Ovary (tissue), 3 donors: ENCODE measurements around the gene COMP.

Source experiments
- CTCF ChIP-seq, 3 donors: fragments of 450-650 bp in 2 of 3; fragments of 200-600 bp in 1 of 3; IDR thresholded peaks; one replicate each; pipeline versions ENCODE4 v1.5.1 to v1.8.0; 2016 to 2022; ENCODE audit warnings: antibody characterized with exemption in 3 of 3, mild to moderate bottlenecking in 1 of 3
- POLR2A ChIP-seq: fragments of 450-650 bp; IDR thresholded peaks from one replicate; pipeline ENCODE4 v1.6.1; 2017; ENCODE audit warnings: antibody characterized with exemption, mild to moderate bottlenecking, moderate library complexity
- donor health status: DM: no; HTN: no; CAD: no.

- no peak for TF ChIP-seq CTCF (IDR thresholded peaks at IDR 0.05)
- TF ChIP-seq POLR2A: no peak
Measured at GRCh38 chr19:18749362-18750231, 41.5 kb downstream of the COMP start.
